ENCODE data around the gene LYRM7.

DNA sequence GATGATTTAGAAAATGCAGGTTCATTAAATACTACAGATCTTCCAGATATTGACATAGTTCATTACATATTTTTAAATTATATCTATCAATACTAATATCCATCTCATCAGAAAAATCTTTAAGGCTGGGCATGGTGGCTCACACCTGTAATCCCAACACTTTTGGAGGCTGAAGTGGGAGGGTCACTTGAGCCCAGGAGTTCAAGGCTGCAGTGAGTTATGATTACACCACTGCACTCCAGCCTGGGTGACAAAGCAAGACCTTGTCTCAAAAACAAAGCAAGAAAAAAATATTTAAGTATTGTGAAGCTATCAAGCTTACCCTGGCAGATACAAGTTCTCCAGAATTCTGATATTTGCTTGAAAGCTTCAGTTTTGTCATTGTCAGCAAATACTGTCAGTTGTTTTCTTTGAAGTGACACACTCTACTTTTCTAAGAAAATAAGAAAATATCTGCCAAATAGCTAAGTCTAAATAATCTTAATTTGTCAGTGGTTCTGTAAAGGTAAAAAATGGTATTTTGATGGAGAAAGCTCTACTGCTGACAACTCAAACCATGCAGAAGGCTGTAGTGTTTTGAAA, 14.9 kb downstream of the LYRM7 start:
- no peak for TF ChIP-seq POU2F2 (IDR thresholded peaks at IDR 0.05; ENCODE audit: low read depth, low read length)
- no peak for TF ChIP-seq POLR2A (IDR thresholded peaks at IDR 0.05; ENCODE audit: low read depth, low read length)
- TF ChIP-seq POLR2AphosphoS5 (IDR thresholded peaks at IDR 0.05; ENCODE audit: low read depth, low read length): no peak
- no peak for TF ChIP-seq TAF1 (IDR thresholded peaks at IDR 0.05; ENCODE audit: low read depth, low read length)
- no peak for TF ChIP-seq SPI1 (IDR thresholded peaks at IDR 0.05; ENCODE audit: low read depth, low read length)

All from GM12891 (cell line).